HG03095 (cell line): ENCODE results near the gene PPFIBP2.
A peak's percentile ranks its signal among the peaks of the same experiment; 100 is the strongest.

ENCODE experiments used
- ATAC-seq: cut with Tn5 transposase; IDR thresholded peaks from one replicate; pipeline ENCODE4 v1.9.1; 2021; ENCODE audit warnings: moderate library complexity; ENCODE audit not compliant: unreplicated experiment

Gene PPFIBP2

DNA sequence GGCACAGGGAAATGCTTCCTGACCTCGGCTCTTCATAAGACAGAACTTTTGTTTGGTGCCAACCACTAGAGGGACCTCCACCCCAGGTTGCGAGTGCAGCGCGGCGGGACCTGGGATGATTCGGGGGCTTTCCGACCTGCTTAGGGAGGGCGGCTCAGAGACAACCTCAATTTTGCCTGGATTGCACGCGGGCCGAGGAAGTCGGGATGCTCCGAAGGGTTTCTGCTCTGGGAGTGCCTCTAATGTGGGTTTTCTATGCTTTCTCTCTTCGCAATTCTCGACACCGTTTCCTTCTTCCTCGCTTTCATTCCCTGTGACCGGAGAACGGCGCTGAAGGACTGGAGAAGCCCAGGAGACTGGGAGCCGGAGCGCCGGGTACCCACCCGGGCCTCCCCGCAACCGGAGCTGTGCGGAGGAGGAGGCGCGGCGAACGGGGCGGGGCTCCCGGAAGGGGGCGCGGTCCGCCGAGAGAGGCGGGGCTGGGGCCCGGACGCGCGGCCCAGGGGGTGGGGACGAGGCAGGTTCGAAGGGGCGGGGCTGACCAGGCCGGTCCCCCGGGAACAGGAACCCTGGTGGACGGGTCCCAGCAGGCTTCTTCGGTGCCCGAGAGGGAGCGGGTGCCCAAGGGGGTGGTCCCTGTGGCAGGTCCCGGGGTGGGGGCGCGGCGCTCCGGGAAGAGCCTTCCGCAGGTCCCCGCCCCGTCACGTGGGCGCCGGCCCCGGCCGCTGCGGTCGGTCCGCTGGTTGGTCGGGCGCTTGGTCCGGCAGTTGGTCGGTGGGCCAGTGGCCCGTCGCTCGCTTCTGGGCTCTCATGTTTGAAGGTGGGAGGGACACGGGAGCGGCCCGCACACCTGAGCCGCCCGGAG is at the start of gene PPFIBP2:
Gene PPFIBP2 (plus strand): TSS at position 766 of the 865 bp plus-strand sequence. CDS start 35,477 bp downstream, outside the sequence.
- peak; percentile 63 for ATAC-seq

DNA sequence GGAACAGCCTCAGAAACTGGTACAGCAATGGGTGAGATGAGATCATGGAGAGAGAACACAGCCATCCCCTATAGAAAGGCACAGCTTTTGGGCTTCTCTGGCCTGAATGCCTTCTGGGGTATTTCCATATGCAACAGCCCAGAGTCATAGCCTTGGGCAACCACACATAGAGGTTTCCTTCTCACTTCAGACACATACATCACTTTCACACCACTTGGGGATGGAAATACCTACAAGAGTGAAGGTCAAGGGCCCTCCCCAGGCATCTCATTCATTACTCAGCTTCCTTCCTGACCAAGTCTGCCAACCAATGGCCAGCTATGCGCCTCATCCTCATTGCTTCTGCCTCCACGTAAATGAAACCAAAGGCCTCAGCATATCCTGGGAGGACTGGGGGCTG is 46.1 kb upstream of the PPFIBP2 start:
- ATAC-seq, result peak; percentile 65

DNA sequence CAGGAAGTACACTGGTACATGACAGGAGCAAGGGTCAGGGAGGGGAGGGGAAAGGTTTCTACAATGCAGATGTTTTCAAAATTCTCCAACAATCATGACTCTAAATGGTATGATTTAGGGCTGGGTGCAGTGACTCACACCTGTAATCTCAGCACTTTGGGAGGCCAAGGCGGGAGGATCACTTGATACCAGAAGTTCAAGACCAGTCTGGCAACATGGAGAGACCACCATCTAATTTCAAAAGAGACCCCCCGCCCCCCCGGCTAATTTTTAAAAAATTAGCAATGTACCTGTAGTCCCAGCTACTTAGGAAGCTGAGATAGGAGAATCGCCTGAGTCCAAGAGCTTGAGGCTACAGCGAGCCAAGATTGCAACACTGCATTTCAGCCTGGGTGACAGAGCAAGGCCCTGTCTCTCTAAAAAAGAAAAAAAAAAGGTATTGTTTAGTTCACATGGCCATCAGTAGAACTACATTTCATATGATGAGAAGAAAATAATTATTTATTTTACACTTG is 44.4 kb upstream of the PPFIBP2 start:
- no peak for ATAC-seq

DNA sequence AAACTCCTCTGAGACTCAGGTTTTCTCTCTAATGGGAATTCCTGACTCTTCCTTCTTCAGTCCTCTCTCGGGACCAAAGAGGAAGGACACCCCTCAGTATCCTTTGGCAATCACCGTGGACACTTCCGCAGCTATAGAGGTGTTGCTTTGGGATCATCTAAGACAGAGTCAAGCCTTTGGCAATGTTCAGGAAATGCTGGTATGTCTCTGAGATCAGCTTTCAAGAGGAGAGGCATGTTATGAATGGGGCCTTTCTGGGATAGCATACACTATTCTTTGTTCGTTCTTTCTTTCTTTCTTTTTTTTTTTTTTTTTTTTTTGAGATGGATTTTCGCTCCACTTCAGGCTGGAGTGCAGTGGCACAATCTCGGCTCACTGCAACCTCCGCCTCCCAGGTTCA is 42.7 kb upstream of the PPFIBP2 start:
- no peak for ATAC-seq

DNA sequence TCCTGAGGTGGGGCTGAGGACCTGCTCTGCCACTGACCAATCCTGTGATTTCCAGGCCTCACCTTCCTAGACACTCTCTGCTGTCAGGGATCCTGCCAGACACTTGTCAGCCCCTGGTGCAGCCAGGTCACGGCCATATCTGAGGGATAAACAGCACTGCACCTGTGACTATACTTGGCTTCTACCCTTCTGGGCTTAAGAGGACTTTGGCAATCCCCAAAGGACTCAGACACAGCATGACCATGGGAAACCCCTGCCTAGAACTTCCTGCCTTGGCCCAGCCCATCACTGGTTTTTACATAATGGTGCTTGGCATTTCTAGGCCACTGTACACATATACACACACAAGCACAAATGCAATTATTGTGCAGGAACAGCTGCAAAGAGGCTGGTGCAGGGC is 40.1 kb upstream of the PPFIBP2 start:
- peak; percentile 96 for ATAC-seq

DNA sequence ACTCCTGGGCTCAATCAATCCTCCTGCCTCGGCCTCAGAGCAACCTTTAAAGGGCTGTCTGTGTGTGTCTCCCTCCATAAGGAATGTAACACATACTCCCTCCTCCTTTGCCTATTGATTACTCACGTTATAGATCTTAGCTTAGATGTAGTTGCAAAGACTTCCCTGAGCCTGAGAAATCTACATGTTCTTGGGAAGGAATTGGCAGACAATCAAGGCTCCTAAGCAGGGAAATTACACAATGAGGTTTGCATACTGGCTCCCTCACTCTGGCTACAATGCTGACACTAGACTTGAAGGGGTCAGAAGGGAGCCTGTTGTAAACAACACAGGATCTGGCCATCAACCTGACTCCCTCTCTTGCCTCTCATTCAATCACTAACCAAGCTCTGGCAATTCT is 33.7 kb upstream of the PPFIBP2 start:
- ATAC-seq, result no peak

DNA sequence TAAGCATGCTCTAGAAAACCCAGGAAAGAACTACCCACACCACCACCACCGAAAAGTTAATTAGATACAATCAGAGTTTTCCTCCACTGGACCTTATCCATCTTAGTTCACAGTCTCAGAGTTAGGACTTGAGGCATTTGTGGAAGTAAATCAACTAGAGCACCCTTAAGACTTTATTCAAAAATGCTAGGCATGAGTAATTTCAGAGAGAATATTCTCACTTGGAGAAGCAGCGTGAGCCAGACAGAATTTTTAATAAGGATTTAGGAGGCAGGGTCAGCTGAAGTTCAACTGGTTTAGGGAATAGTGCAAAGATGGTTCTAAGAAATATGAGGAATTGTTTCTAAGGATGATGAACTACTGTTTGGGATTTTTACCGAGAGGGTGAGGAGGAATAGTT is 29.7 kb upstream of the PPFIBP2 start:
- no peak for ATAC-seq

DNA sequence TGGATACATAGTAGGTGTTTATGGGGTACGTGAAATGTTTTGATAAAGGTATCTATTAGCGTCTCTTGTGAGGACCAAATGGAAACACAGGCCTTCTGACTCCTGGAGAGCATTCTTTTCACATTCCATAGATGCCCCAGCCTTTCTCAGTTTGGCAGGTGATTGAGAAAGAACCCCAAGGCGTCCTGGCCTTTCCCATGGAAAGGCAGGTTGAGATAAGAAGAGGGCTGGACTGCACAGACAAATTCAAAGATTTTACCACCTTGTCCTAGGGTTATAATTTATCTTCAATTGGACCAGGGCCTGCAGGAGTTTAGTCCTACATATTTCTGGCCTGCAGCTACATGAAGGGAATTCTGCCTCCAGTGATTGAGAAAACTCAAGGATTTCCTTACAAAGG is 29.2 kb upstream of the PPFIBP2 start:
- ATAC-seq, result no peak

DNA sequence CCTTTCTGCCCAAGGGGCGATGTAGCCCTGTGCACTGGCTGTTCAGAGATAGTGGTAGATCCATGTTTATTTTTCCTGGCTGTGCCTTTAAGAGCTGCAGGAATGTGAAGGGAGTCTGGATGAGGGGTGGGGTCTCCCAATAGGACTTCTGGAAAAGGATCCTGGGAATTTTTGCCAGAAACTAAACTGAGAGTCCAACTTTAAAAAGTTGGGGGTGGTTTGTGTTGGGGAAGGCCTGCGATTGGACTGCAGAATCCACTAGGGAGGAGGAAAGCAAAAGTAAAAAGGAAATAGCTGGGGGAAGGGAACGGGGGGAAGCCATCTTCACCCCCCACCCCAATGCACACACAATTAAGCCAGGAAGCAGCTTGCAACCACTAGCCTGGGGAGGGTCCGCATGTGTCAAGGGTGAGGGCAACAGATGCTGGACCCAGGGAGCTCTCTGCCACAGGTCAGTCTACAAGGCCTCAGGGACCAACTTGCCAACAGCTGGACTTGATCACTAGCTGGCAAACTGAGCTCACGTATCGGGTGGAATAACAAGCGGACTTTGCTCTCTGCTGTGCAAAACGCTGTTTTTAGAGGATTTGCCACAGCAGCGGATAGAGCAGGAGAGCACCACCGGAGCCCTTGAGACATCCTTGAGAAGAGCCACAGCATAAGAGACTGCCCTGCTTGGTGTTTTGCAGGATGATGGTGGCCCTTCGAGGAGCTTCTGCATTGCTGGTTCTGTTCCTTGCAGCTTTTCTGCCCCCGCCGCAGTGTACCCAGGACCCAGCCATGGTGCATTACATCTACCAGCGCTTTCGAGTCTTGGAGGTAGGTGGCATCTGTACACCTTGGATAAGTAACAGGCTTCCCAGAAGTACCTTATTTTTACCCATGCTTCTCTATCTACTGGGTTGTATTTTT is 28.4 kb upstream of the PPFIBP2 start, which contains the start of gene OLFML1:
Gene OLFML1 (plus strand): TSS at position 321 of the 912 bp plus-strand sequence. CDS start 370 bp downstream, at position 691.
- no peak for ATAC-seq

DNA sequence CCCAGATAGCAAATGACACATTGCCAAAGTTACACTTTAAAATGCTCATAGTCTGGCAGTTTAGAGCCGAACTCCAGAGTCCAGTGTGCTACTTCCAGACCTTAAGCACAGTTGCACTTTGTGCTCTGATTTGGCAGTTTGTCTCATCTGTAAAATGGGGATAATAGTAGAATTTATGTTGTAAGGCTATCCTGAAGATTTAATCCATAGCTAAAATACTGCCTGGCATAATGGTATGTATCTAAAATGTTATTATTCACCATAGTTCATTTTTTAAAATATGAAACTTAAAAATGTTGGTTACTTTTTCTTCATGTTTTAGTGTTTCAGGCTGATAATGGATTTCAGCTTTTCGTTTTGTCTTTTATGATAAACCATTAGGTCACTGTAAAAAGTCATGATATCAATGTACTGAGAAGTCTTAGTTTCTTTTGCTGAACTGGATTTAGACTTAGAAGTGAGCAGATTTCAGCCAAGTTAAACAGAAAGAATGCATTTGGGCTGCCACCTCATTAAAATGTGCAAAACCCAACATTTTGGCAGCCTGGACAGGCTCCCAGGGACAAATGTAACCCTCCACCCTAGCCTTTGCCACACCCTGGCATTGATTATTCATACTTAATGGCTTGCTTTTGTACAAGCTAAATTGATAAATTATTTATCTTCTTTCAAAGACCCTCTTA is 27.6 kb upstream of the PPFIBP2 start:
- ATAC-seq, result no peak

DNA sequence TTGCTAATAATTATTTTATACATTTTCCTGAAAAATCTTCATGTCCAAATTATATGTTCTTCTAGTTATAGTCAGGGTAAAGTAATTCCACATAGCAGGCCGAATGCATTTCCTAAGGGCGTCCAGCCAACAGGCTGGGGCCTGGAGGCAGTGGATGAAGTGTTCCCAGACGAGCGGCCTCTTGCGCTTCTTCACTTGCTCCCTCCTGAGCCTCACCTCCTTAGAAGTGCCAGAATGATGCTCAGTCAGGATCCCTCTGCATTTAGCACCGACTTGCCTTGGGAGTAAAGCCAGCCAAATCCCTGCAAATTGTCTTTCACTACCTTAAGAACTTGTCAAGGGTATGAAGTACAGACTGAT is 27.0 kb upstream of the PPFIBP2 start:
- ATAC-seq, result no peak

DNA sequence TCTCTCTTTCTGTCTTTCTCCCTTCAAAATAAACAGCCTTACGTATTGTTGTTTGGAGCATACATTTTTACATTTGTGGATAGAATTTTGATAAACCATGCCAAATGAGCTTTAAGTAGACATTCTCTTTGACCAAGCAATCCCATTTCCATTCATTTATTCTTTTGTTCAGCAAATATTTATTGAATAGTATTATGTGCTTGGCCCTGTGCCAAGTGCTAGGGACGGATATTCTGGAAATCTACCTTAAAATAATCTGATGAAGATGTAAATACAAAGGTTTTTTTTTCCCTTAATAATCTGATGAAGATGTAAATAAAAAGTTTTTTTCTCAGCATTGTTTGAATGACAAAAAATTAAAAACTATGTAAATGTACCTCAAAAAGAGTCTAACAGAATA is 26.4 kb upstream of the PPFIBP2 start:
- ATAC-seq, result no peak

DNA sequence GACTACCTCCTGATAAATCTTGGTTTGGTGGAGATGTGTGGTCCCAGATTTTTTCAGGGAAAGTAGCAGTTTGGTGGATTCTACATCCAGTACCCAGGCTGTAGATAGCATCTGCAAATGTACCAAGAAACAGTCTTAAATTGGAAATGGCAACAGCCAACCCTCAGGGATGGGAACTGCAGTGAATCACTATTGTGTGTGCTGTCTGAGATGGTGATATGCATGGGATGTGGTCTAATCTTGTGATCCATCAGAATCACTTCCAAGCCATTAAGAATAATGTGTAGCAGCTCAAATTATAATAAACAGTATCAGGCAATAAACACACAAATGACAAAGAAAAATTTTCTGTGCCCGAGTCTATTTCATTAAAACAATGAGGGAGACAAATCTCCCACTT is 25.1 kb upstream of the PPFIBP2 start:
- no peak for ATAC-seq

DNA sequence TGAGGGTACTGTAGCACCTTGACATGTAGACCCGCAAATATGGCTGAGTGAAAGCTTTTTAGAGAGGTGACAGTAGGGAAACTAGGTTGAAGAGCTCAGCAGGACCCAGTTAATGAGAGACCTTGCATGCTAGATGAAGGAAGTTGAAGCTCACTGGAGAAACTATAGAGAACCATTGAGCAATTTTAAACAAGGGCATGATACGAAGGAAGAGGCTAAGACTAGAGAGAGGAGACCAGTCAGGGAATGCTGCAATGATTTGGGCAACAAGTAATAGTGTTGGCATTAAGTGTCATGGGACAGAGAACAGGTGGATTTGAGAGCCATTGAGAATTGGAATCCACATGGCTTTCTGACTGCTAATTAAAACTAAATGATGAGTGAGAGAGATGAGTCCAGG is 24.4 kb upstream of the PPFIBP2 start:
- ATAC-seq, result no peak

DNA sequence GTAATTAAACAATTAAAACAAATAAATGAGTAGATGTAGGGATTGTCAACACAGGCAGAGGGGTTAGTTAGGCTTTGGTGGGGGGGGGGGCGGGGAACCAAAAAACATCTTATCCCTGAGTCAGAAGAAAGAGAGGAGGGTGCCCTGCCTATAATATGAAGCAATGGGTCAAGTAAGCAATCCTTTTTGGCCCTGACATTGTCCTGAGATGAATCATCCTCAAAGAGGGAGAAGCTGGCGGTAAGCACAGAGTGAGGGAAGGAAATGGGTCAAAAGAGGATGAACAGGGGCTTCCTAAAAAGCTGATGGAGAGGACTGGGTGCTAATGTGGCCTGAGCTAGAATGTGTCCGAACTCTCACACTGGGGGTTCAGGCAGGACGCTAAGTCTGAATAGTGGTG is 23.7 kb upstream of the PPFIBP2 start:
- ATAC-seq, result no peak

DNA sequence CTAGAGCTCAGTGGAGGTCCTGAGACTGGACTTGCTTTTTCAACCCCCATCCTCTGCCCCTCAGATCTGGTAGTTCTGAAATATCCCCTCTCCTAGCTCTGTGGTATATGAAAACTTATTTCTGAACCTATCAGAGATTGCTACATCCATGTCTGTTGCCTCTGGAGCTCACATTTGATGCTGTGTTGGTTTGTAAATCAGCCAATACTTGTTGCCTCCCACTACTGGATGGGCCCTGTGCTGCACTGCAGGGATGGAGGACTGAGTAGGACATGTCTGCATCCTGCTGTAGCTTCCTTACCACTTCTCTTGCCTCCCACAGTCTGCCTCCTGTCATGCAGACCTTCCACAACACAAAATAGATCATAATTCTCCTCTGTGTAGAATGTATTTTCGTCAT is 23.3 kb upstream of the PPFIBP2 start:
- ATAC-seq, result no peak

DNA sequence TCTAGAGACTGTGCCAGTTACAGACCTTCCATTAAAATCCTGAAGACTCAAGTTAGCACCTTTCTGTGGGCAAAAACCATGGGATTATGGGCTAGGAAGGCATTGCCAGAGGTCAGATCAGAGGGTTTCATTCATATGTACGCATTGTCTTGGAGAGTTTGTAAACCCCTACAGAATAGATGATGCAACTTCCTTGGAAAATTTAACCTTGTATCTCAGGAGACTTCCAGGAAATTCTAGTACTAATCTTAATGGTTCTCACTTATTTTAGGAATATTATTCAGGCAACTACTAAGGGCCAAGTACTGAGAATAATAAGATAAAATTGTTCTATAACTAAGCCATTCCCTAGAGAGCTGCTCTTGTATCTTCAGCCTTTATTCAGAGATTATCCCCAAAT is 21.5 kb upstream of the PPFIBP2 start:
- no peak for ATAC-seq

DNA sequence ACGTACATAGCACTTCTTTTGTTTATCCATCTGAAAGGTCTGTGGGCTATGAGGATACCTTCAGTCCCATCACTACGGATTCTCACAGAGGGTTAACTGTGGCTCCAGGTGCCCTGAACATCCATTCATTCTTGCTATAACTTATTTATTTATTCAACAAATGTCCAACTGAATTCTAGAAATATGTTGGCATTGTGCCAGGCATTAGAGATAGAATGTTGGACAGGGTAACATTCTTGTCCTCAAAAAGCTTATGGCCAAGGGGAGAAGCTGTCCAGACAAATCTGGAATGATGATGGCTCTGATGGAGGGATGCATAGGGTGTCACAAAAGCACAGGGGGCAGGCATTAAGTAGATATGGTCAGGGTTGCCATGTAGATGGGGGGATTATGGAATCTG is 20.1 kb upstream of the PPFIBP2 start:
- no peak for ATAC-seq

DNA sequence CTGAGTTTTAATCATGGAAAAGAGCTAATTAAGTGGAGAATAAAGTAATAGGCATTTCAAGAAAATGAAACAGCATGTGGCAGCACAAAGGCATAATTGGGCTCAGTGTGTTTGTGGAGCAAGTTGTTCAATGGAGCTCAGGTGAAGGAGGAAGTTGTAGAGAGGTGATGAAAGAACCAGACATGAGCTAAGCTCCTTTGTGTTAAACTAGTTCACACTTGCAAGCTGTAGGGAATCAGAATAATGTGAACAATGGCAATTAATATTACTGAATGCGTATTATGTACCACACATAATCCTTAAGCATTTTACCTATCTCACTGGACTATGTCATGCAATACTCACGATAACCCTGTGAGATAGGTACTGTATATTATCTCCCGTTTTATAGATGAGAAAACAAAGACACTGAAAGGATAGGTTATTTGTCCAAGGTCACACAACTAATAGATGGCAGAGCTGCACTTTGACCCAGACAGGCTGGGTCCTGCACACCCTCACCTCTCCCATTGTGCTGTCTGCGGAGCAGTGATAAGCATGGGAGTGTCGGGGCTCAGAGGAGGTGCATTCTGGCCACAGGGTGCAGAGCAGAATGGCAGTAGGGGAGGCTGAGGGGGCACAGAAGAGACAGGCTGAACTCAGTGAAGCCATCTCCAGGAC is 19.6 kb upstream of the PPFIBP2 start:
- no peak for ATAC-seq

DNA sequence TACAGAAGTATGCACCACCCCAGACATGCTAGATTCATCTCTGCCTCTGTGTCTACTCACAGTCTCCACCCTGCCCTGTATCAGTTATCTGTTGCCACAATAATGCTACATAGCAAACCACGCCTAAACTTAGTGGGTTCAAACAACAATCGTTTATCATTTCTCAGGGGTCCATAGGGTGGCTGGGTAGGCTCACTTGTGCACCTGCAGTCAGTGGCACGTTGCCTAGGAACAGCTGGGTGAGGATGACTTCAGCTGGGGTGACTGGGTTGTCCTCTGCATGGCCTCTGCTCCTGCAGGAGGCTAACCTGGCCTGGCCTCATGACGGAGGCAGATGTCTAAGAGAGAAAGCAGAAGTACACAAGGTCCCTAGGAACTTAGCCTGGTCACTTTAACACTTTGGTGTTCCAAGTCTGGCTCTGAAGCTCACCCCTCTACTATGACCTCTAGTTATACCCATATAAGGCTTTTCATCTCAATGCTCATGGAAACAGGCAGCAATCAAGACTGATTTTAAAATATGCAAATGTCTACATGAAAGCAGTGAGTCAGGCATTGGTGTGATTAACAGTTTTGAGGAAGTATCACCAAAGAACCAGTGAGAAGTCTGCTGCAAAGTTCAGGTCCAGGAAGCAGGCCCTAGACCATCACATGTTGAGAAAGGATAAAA is 17.8 kb upstream of the PPFIBP2 start:
- ATAC-seq, result peak; percentile 89
